Tibial artery (tissue), 4 donors: Measurements from ENCODE around the gene EPOP.
"Not testable (repeated sequence)": the region's sequence is repeated elsewhere in the genome, so short reads cannot be mapped to it uniquely, and the experiment has no call there.

ENCODE experiments used
- DNase-seq, 2 donors: peaks; one replicate each; pipeline ENCODE4 v3.0.0-alpha.2; 2019
- H3K27ac ChIP-seq, 2 donors: fragments of 200-600 bp; sonication (generic) in 1 of 2; 1 replicate in 1 of 2; 2 replicates in 1 of 2; pipeline ENCODE4 v1.5.1; 2018 to 2019; ENCODE audit warnings: mild to moderate bottlenecking in 1 of 2
- H3K27me3 ChIP-seq, 2 donors: fragments of 200-600 bp; sonication (generic) in 1 of 2; one replicate each; pipeline versions ENCODE4 v1.5.1 to v1.6.0; 2016 to 2019
- H3K36me3 ChIP-seq, 3 donors: fragments of 200-600 bp; sonication (generic) in 2 of 3; one replicate each; pipeline ENCODE4 v1.5.1; 2016 to 2019; ENCODE audit warnings: mild to moderate bottlenecking in 2 of 3
- H3K4me1 ChIP-seq, 4 donors: fragments of 200-600 bp; sonication (generic) in 2 of 4; 1 replicate in 3 of 4; 2 replicates in 1 of 4; pipeline ENCODE4 v1.5.1; 2016 to 2019
- H3K4me3 ChIP-seq, 2 donors: fragments of 200-600 bp; sonication (generic) in 1 of 2; 1 replicate in 1 of 2; 2 replicates in 1 of 2; pipeline ENCODE4 v1.5.1; 2018 to 2019; ENCODE audit warnings: mild to moderate bottlenecking in 2 of 2
- H3K9me3 ChIP-seq, 3 donors: fragments of 200-600 bp; sonication (generic) in 1 of 3; one replicate each; pipeline ENCODE4 v1.5.1; 2016 to 2019
- CTCF ChIP-seq, 2 experiments: fragments of 200-600 bp in 1 of 2; fragments of 450-650 bp in 1 of 2; IDR thresholded peaks; one replicate each; pipeline ENCODE4 v1.5.1; 2017 to 2019; ENCODE audit warnings: antibody characterized with exemption in 2 of 2, mild to moderate bottlenecking in 1 of 2, moderate library complexity in 1 of 2
- intact Hi-C: fragments of 100-400 bp; cut with DNase I; formaldehyde crosslinking; loops from one replicate; pipeline ENCODE4 v1.15.0; 2023; ENCODE audit warnings: low total_unique reads

Gene EPOP

GRCh38 chr17:38625482-38625881 is 49.3 kb downstream of the EPOP start:
- no peak for TF ChIP-seq CTCF (IDR thresholded peaks at IDR 0.05)
- DNase-seq, result no peak

GRCh38 chr17:38624782-38625355 is 49.9 kb downstream of the EPOP start:
- DNase-seq, H3K27ac ChIP-seq, intact Hi-C loops, H3K36me3 ChIP-seq, H3K9me3 ChIP-seq, H3K4me3 ChIP-seq, H3K4me1 ChIP-seq: not testable (repeated sequence)
- peaks cover 0 to 26% of the 10 kb centered on the region in 2 donors for H3K27me3 ChIP-seq

More at GRCh38 chr17:38625482-38625881, 49.3 kb downstream of the EPOP start:
- peaks cover 0 to 20% of the 10 kb centered on the region in 2 donors for H3K27me3 ChIP-seq
- no peaks in the 10 kb centered on the region for H3K36me3 ChIP-seq
- intact Hi-C loops, result no loop called here
- no peaks in the 10 kb centered on the region for H3K4me1 ChIP-seq
- H3K27ac ChIP-seq, result no peak overlapping the region
- H3K9me3 ChIP-seq, result no peaks in the 10 kb centered on the region
- H3K4me3 ChIP-seq, result no peak overlapping the region
